ENCODE data around the gene PURA. TPM values are rescaled to one million over a fixed set of nuclear protein-coding genes. Genes with fewer than 3 reads are reported as not detected.

Gene PURA
- total and polyA plus RNA-seq, 2 of the 13 experiments (the other 11 are each of a cell fraction or from before 2014, with no cell fraction given) = 2.0 to 5.0 TPM

DNA sequence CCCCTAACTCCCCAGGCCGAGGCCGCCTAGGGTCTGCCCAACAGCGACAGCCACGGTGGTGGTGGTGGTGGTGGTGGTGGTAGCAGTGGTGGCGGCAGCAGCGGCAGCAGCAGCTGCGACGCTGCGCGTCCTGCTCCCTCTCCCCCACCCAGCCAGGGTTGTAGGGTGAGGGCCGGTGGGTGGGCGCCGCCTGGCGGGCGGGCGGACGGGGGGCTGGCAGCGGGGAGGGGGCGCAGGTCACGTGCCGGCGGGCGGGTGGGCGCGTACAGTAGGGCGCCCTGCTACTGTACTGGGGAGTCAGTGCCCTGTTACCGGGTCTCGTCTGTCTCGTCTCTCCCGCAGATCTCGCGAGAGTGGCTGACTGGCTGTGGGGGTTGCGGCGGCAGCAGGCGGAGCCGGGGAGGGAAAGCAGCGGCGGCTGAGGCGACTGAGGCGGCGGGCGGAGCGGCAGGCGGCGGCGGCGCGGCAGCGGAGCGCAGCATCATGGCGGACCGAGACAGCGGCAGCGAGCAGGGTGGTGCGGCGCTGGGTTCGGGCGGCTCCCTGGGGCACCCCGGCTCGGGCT lies at the start of gene PURA (continued):
- no peak for TF ChIP-seq ZNF704 (CRISPR knock-in tag; IDR thresholded peaks at IDR 0.05; ENCODE audit: borderline replicate concordance)
- TF ChIP-seq ZNF10 (CRISPR knock-in tag; IDR thresholded peaks at IDR 0.05; ENCODE audit: borderline replicate concordance, low read depth) = no peak
- TF ChIP-seq ZNF225 (CRISPR knock-in tag; IDR thresholded peaks at IDR 0.05) = no peak
- TF ChIP-seq MAX (IDR thresholded peaks at IDR 0.05) = peak; percentile 82
- TF ChIP-seq ZNF232 (CRISPR knock-in tag; IDR thresholded peaks at IDR 0.05; ENCODE audit: borderline replicate concordance) = no peak
- 0 out of 2 replicates have a peak, but pooled peaks have one; percentile 64 for TF ChIP-seq ZNF782 (CRISPR knock-in tag; IDR thresholded peaks at IDR 0.05; ENCODE audit: borderline replicate concordance)
- TF ChIP-seq ISX (CRISPR knock-in tag; conservative IDR thresholded peaks at IDR 0.05) = no peak
- TF ChIP-seq, protein P1, sequence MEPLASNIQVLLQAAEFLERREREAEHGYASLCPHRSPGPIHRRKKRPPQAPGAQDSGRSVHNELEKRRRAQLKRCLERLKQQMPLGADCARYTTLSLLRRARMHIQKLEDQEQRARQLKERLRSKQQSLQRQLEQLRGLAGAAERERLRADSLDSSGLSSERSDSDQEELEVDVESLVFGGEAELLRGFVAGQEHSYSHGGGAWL (CRISPR knock-in tag; IDR thresholded peaks at IDR 0.05) = peak; percentile 74; the same call in 1 of the 2 replicates
- TF ChIP-seq ZBTB14 (CRISPR knock-in tag; IDR thresholded peaks at IDR 0.05) = peak; percentile 36; the same call in 1 of the 2 replicates
- peak; percentile 62 for TF ChIP-seq SALL1 (CRISPR knock-in tag; IDR thresholded peaks at IDR 0.05)
- TF ChIP-seq ZNF557 (CRISPR knock-in tag; IDR thresholded peaks at IDR 0.05) = no peak
- TF ChIP-seq AGO1 (IDR thresholded peaks at IDR 0.05; ENCODE audit: low read depth, low read length, poor library complexity, severe bottlenecking) = no peak
- 0 out of 2 replicates have a peak, but pooled peaks have one; percentile 26 for TF ChIP-seq ZNF777 (CRISPR knock-in tag; IDR thresholded peaks at IDR 0.05)
- TF ChIP-seq, protein P2, sequence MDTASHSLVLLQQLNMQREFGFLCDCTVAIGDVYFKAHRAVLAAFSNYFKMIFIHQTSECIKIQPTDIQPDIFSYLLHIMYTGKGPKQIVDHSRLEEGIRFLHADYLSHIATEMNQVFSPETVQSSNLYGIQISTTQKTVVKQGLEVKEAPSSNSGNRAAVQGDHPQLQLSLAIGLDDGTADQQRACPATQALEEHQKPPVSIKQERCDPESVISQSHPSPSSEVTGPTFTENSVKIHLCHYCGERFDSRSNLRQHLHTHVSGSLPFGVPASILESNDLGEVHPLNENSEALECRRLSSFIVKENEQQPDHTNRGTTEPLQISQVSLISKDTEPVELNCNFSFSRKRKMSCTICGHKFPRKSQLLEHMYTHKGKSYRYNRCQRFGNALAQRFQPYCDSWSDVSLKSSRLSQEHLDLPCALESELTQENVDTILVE (CRISPR knock-in tag; IDR thresholded peaks at IDR 0.05) = peak; percentile 35; the same call in 1 of the 2 replicates
- peak; percentile 70; the same call in 1 of the 2 replicates for TF ChIP-seq RFXAP (CRISPR knock-in tag; IDR thresholded peaks at IDR 0.05; ENCODE audit: borderline replicate concordance)
